WTC11 (cell line): ENCODE measurements around the gene PPP2R2C. TPM values are rescaled to one million over a fixed set of nuclear protein-coding genes. Genes with fewer than 3 reads are reported as not detected.

ENCODE experiments used
- ATAC-seq: fragments of 200-7000 bp; cut with Tn5 transposase; 2 replicates; pipeline ENCODE4 v1.10.0; 2021; ENCODE audit warnings: mild to moderate bottlenecking, moderate library complexity
- CTCF ChIA-PET: fragments of 300-600 bp; sonication (Branson Sonifier 250); formaldehyde crosslinking; loops from one replicate; lab custom pipeline; 2021; ENCODE audit warnings: antibody characterized with exemption; lab: Charles Lee
- POLR2A ChIA-PET: fragments of 350-600 bp; sonication (Branson Sonifier 250); formaldehyde crosslinking; loops from one replicate; lab custom pipeline; 2021; ENCODE audit warnings: antibody characterized with exemption; lab: Charles Lee
- DNase-seq: peaks from one replicate; pipeline ENCODE4 v3.0.0; 2021; ENCODE audit warnings: low spot score
- H3K27ac Mint-ChIP-seq: 2 replicates; pipeline ENCODE4 v1.8.0; 2021; ENCODE audit warnings: mixed read lengths
- H3K27me3 Mint-ChIP-seq: 2 replicates; pipeline ENCODE4 v1.8.0; 2021; ENCODE audit warnings: low read depth, mild to moderate bottlenecking, moderate library complexity, mixed read lengths
- H3K36me3 Mint-ChIP-seq: 2 replicates; pipeline ENCODE4 v1.8.0; 2021; ENCODE audit warnings: mixed read lengths
- H3K4me1 Mint-ChIP-seq: 2 replicates; pipeline ENCODE4 v1.8.0; 2022; ENCODE audit warnings: mixed read lengths
- H3K4me3 Mint-ChIP-seq: 2 replicates; pipeline ENCODE4 v1.8.0; 2021; ENCODE audit warnings: mild to moderate bottlenecking, moderate library complexity, mixed read lengths
- H3K9me3 Mint-ChIP-seq: 2 replicates; pipeline ENCODE4 v1.8.0; 2021; ENCODE audit warnings: mixed read lengths
- ARID4B ChIP-seq: sonication (generic); formaldehyde crosslinking; IDR thresholded peaks from 2 replicates; pipeline ENCODE4 v1.8.0; 2023; ENCODE audit warnings: missing genetic modification reagents, mild to moderate bottlenecking, borderline replicate concordance
- CREB1 ChIP-seq: sonication (generic); formaldehyde crosslinking; IDR thresholded peaks from 2 replicates; pipeline ENCODE4 v1.8.0; 2023; ENCODE audit warnings: mild to moderate bottlenecking, missing genetic modification reagents
- CTCF ChIP-seq: fragments of 200-600 bp; IDR thresholded peaks from 2 replicates; pipeline ENCODE4 v1.8.0; 2022; ENCODE audit warnings: antibody characterized with exemption
- FOXP1 ChIP-seq: sonication (generic); formaldehyde crosslinking; IDR thresholded peaks from 2 replicates; pipeline ENCODE4 v1.8.0; 2022; ENCODE audit warnings: missing genetic modification reagents, mild to moderate bottlenecking, moderate library complexity, borderline replicate concordance
- KAT7 ChIP-seq: sonication (generic); formaldehyde crosslinking; IDR thresholded peaks from 2 replicates; pipeline ENCODE4 v1.8.1; 2023; ENCODE audit warnings: missing genetic modification reagents, mild to moderate bottlenecking, borderline replicate concordance
- PRDM15 ChIP-seq: sonication (generic); formaldehyde crosslinking; IDR thresholded peaks from 2 replicates; pipeline ENCODE4 v1.8.0; 2022; ENCODE audit warnings: missing genetic modification reagents
- total RNA-seq: library from RNA; stranded (reverse); gene quantifications from 3 replicates; pipeline ENCODE4 v1.2.3, GENCODE V29; 2021
- TF ChIP-seq, protein P1 (sequence below): sonication (generic); formaldehyde crosslinking; IDR thresholded peaks from 2 replicates; pipeline ENCODE4 v1.8.1; 2022; ENCODE audit warnings: low read depth, mild to moderate bottlenecking, moderate library complexity, missing genetic modification reagents, borderline replicate concordance

Gene PPP2R2C
- total RNA-seq, 1 experiment from 2014 or later, result 11.5 TPM

DNA sequence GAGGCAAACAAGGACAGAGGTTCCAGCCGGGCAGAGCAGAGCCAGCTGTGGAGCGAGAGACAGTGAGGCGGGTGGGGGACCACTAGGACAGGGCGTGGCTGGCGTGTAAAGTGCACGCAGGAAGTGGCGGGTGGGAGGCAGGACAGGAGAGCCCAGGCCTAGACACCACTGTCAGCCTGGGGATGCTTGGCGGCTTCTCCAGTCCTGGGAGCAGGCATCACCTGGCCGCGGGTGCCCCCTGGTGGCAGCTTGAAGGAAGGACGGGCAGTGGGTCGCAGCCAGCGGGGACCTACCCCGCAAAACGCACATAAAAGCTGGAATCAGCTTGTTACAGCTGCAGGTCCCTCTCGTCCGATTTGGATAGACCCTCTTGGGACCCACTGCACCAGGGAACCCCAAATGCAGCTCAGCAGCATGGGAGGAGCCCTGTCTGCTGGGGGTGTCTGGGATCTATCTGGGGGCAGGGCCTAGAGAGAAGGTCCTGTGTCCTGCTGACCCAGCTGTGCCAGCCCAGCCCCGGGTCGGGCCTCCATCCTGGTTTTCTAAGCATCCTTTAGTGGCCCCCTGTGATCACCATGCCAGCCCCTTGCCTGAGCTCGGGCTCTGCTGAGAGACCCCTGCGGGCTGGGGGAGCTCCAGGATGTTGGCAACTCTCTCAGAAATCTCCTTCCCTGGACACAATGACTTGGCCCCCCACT, 145.0 kb downstream of the PPP2R2C start:
- TF ChIP-seq PRDM15 (CRISPR knock-in tag) (peak; percentile 90), CTCF (peak; percentile 95), ARID4B (no peak)
- TF ChIP-seq, all 79 proteins: peak for 2
- peak; percentile 89 for DNase-seq

GRCh38 chr4:6326312-6327060, 145.9 kb downstream of the PPP2R2C start:
- H3K4me3 Mint-ChIP-seq, result no peak overlapping the region
- H3K9me3 Mint-ChIP-seq, result peaks cover 10% of the 10 kb centered on the region
- ChIA-PET CTCF (interaction anchor here (1.0 to 15.7 kb wide), 20 partner anchors 16 to 338 kb away, joined by 3 to 713 read pairs (median 5); partner anchors contain the start of gene WFS1), POLR2A (interaction anchor here (1.0 kb wide), 1 partner anchor 76 kb away, joined by 3 read pairs; no protein-coding TSS in a partner anchor)
- 0 out of 2 replicates have a peak, but pooled peaks cover 3% of the 10 kb centered on the region for H3K4me1 Mint-ChIP-seq
- no peak for TF ChIP-seq CREB1 (CRISPR knock-in tag)
- no peak for TF ChIP-seq FOXP1 (CRISPR knock-in tag)
- no peak for TF ChIP-seq KAT7 (CRISPR knock-in tag)
- TF ChIP-seq, protein P1, sequence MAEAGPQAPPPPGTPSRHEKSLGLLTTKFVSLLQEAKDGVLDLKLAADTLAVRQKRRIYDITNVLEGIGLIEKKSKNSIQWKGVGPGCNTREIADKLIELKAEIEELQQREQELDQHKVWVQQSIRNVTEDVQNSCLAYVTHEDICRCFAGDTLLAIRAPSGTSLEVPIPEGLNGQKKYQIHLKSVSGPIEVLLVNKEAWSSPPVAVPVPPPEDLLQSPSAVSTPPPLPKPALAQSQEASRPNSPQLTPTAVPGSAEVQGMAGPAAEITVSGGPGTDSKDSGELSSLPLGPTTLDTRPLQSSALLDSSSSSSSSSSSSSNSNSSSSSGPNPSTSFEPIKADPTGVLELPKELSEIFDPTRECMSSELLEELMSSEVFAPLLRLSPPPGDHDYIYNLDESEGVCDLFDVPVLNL (CRISPR knock-in tag), result no peak
- no peaks in the 10 kb centered on the region for H3K27me3 Mint-ChIP-seq
- no peak for DNase-seq
- no peaks in the 10 kb centered on the region for H3K36me3 Mint-ChIP-seq
- H3K27ac Mint-ChIP-seq, result no peak overlapping the region
- ATAC-seq, result no peak

More for the DNA sequence above, 145.0 kb downstream of the PPP2R2C start:
- Mint-ChIP-seq H3K9me3 (peaks cover 14% of the 10 kb centered on the region), H3K4me1 (0 out of 2 replicates have a peak, but pooled peaks cover 3% of the 10 kb centered on the region), H3K27me3 (no peaks in the 10 kb centered on the region), H3K27ac (no peak overlapping the region), H3K36me3 (no peaks in the 10 kb centered on the region), H3K4me3 (no peak overlapping the region)
- ChIA-PET POLR2A (interaction anchor here (0.6 to 1.0 kb wide), 2 partner anchors 76 to 612 kb away, joined by 3 to 9 read pairs; no protein-coding TSS in a partner anchor), CTCF (interaction anchor here (0.6 to 15.7 kb wide), 53 partner anchors 11 to 506 kb away, joined by 3 to 713 read pairs (median 5); partner anchors contain the start of genes JAKMIP1, MAN2B2 and WFS1)
- peak; percentile 79 for ATAC-seq
